CD14-positive monocyte (primary cell): ENCODE measurements around the gene POP4. TPM values are rescaled to one million over a fixed set of nuclear protein-coding genes. Genes with fewer than 3 reads are reported as not detected.
"Not testable (repeated sequence)": the region's sequence is repeated elsewhere in the genome, so short reads cannot be mapped to it uniquely, and the experiment has no call there.

Source experiments
- DNase-seq, 3 donors: peaks; one replicate each; pipeline ENCODE4 v3.0.0-alpha.2; 2011 to 2022
- H2AFZ ChIP-seq: 2 replicates; pipeline ENCODE4 v1.6.0; 2012; ENCODE audit warnings: mild to moderate bottlenecking, low read depth, low read length, inconsistent platforms; ENCODE audit not compliant: insufficient read depth, poor library complexity, severe bottlenecking
- H3K27ac ChIP-seq, 2 donors: 1 replicate in 1 of 2; 2 replicates in 1 of 2; pipeline ENCODE4 v1.5.1; 2012 to 2013; ENCODE audit warnings: low read length in 2 of 2, control low read depth in 1 of 2, inconsistent platforms in 1 of 2, low read depth in 1 of 2, mild to moderate bottlenecking in 1 of 2
- H3K27me3 ChIP-seq, 2 donors: one replicate each; pipeline versions ENCODE4 v1.6.0 to v1.6.1; 2011 to 2013; ENCODE audit warnings: low read length in 2 of 2; ENCODE audit not compliant: control insufficient read depth in 2 of 2, insufficient read depth in 2 of 2
- H3K36me3 ChIP-seq, 2 donors: replicated peaks in 1 of 2; 1 replicate in 1 of 2; 2 replicates in 1 of 2; pipeline versions ENCODE4 v1.5.1 to v1.6.1; 2012 to 2013; ENCODE audit warnings: low read length in 2 of 2, control low read depth in 1 of 2, inconsistent platforms in 1 of 2, mild to moderate bottlenecking in 1 of 2; ENCODE audit not compliant: insufficient read depth in 2 of 2, control insufficient read depth in 1 of 2
- H3K4me1 ChIP-seq, 2 donors: 1 replicate in 1 of 2; 2 replicates in 1 of 2; pipeline versions ENCODE4 v1.5.1 to v1.6.1; 2012 to 2013; ENCODE audit warnings: low read length in 2 of 2, control low read depth in 1 of 2, inconsistent platforms in 1 of 2, mild to moderate bottlenecking in 1 of 2, moderate library complexity in 1 of 2; ENCODE audit not compliant: insufficient read depth in 2 of 2, control insufficient read depth in 1 of 2
- H3K4me2 ChIP-seq: replicated peaks from 2 replicates; pipeline ENCODE3; 2012; ENCODE audit warnings: low read length, moderate library complexity, mild to moderate bottlenecking; ENCODE audit not compliant: poor library complexity, severe bottlenecking; ENCODE audit errors: extremely low read depth
- H3K4me3 ChIP-seq, 3 experiments: fragments of 200-600 bp in 1 of 3; sonication (generic) in 1 of 3; replicated peaks in 1 of 3; 1 replicate in 2 of 3; 2 replicates in 1 of 3; pipeline ENCODE4 v1.5.1; 2011 to 2013; ENCODE audit warnings: low read length in 3 of 3, mild to moderate bottlenecking in 3 of 3, control low read depth in 2 of 3, low read depth in 2 of 3, inconsistent platforms in 1 of 3, moderate library complexity in 1 of 3
- H3K79me2 ChIP-seq: 2 replicates; pipeline ENCODE4 v1.6.0; 2012; ENCODE audit warnings: mild to moderate bottlenecking, control low read depth, inconsistent platforms, low read length, moderate library complexity; ENCODE audit not compliant: insufficient read depth
- H3K9ac ChIP-seq: 2 replicates; pipeline ENCODE4 v1.6.0; 2017; ENCODE audit warnings: low read length, mild to moderate bottlenecking; ENCODE audit not compliant: insufficient read depth, poor library complexity, severe bottlenecking
- H3K9me3 ChIP-seq, 2 donors: replicated peaks in 1 of 2; 1 replicate in 1 of 2; 2 replicates in 1 of 2; pipeline versions ENCODE4 v1.5.1 to v1.6.1; 2012 to 2013; ENCODE audit warnings: low read length in 2 of 2, control low read depth in 1 of 2; ENCODE audit not compliant: control insufficient read depth in 1 of 2, insufficient read depth in 1 of 2
- H4K20me1 ChIP-seq: 2 replicates; pipeline ENCODE4 v1.6.0; 2012; ENCODE audit warnings: mild to moderate bottlenecking, low read length, control low read depth, moderate library complexity; ENCODE audit not compliant: insufficient read depth
- H3K27ac Mint-ChIP-seq, 7 donors: one replicate each; pipeline ENCODE4 v1.8.0; 2020; ENCODE audit warnings: mild to moderate bottlenecking in 7 of 7, mixed read lengths in 7 of 7, moderate library complexity in 6 of 7, inconsistent platforms in 2 of 7
- H3K27me3 Mint-ChIP-seq, 3 donors: one replicate each; pipeline ENCODE4 v1.8.0; 2021 to 2022; ENCODE audit warnings: low read depth in 3 of 3, mild to moderate bottlenecking in 3 of 3, mixed read lengths in 3 of 3, moderate library complexity in 3 of 3, inconsistent platforms in 1 of 3
- H3K36me3 Mint-ChIP-seq, 2 donors: one replicate each; pipeline ENCODE4 v1.8.0; 2020; ENCODE audit warnings: mixed read lengths in 2 of 2, inconsistent platforms in 1 of 2, mild to moderate bottlenecking in 1 of 2
- H3K4me1 Mint-ChIP-seq: one replicate; pipeline ENCODE4 v1.8.0; 2020; ENCODE audit warnings: mild to moderate bottlenecking, mixed read lengths
- H3K4me3 Mint-ChIP-seq, 2 donors: one replicate each; pipeline ENCODE4 v1.8.0; 2020; ENCODE audit warnings: mild to moderate bottlenecking in 2 of 2, mixed read lengths in 2 of 2, moderate library complexity in 1 of 2
- H3K9me3 Mint-ChIP-seq, 7 donors: one replicate each; pipeline ENCODE4 v1.8.0; 2020 to 2022; ENCODE audit warnings: mixed read lengths in 7 of 7, mild to moderate bottlenecking in 6 of 7, moderate library complexity in 6 of 7, inconsistent platforms in 2 of 7
- CTCF ChIP-seq: fragments of 200-600 bp; IDR thresholded peaks from one replicate; pipeline ENCODE4 v1.8.0; 2022; ENCODE audit warnings: antibody characterized with exemption, mild to moderate bottlenecking
- WGBS: methylation state at CpG from one replicate; pipeline ENCODE4 v1.1.5; 2013; ENCODE audit warnings: missing lambda C conversion rate; ENCODE audit not compliant: insufficient coverage; 5-methylcytosine and 5-hydroxymethylcytosine counted together
- intact Hi-C, 2 donors: fragments of 100-400 bp; cut with micrococcal nuclease; formaldehyde crosslinking; loops; one replicate each; pipeline versions ENCODE4 v1.15.0 to v1.15.1; 2023
- polyA plus RNA-seq, 3 donors: library from polyadenylated mRNA; depleted of rRNA in 1 of 3; unstranded in 2 of 3; stranded (reverse) in 1 of 3; fragments of 300-500 nt in 2 of 3; fragments of >200 nt in 1 of 3; fragmentation: Illumina TruSeq in 2 of 3; gene quantifications; 1 replicate in 2 of 3; 2 replicates in 1 of 3; pipeline ENCODE4 v1.2.3, GENCODE V29; 2012 to 2021

The POP4 gene
- polyA plus RNA-seq, 3 donors, result 49.9 to 162 (median 161) TPM

GRCh38 chr19:29625186-29625651 lies 19.1 kb downstream of the POP4 start:
- H3K36me3 Mint-ChIP-seq, result no peaks in the 10 kb centered on the region
- Histone ChIP-seq H3K4me3 (no peak overlapping the region), H2AFZ (no peak overlapping the region), H3K9me3 (no peaks in the 10 kb centered on the region), H3K36me3 (no peaks in the 10 kb centered on the region), H3K9ac (no peak overlapping the region), H3K4me2 (no peak overlapping the region), H4K20me1 (no peaks in the 10 kb centered on the region), H3K4me1 (no peaks in the 10 kb centered on the region), H3K79me2 (no peaks in the 10 kb centered on the region), H3K27me3 (no peaks in the 10 kb centered on the region), H3K27ac (no peak overlapping the region)
- no peak for DNase-seq
- H3K4me1 Mint-ChIP-seq, result peaks cover 5% of the 10 kb centered on the region
- intact Hi-C loops, result no loop called here
- no peak for TF ChIP-seq CTCF
- WGBS, result 88% methylated on average over 6 of the region's 9 CpGs
- H3K9me3 Mint-ChIP-seq, result peaks cover 0 to 1% (median 0%) of the 10 kb centered on the region in 7 donors
- H3K27ac Mint-ChIP-seq, result no peak overlapping the region
- no peak overlapping the region for H3K4me3 Mint-ChIP-seq
- H3K27me3 Mint-ChIP-seq, result peaks cover 5 to 10% (median 10%) of the 10 kb centered on the region in 3 donors

DNA sequence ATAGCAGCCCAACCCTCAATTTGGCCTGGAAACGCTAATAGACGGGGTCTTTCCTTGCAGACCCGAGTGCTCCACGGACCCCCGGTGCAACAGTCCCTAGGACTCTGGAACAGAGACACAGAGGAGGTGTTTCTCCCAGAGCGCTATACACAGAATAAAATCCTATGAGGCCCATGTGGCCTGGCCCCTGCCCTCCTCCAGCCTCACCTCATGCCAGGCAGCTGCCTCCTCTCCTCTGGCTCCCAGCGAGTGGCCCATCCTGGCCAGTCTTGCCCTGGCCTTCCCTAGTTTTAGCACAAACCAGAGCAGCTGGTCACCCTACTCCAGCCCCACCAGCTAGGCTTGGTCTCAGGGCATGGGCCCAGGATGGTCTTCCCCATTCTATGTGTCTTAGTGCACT lies 20.3 kb downstream of the POP4 start:
- peaks cover under 1% of the 10 kb centered on the region for H3K4me1 Mint-ChIP-seq
- no peak overlapping the region for H3K27ac Mint-ChIP-seq
- H3K27me3 ChIP-seq, result no peaks in the 10 kb centered on the region
- H3K9me3 ChIP-seq, result no peaks in the 10 kb centered on the region
- no peak overlapping the region for H3K27ac ChIP-seq
- no peaks in the 10 kb centered on the region for H3K4me1 ChIP-seq
- WGBS, result 95% methylated on average over 7 of the region's 7 CpGs
- TF ChIP-seq CTCF, result no peak
- H3K27me3 Mint-ChIP-seq, result peaks cover under 1 to 5% (median 5%) of the 10 kb centered on the region in 3 donors
- H3K4me3 Mint-ChIP-seq, result no peak overlapping the region
- no peak overlapping the region for H3K9ac ChIP-seq
- H4K20me1 ChIP-seq, result no peaks in the 10 kb centered on the region
- H3K4me2 ChIP-seq, result no peak overlapping the region
- H3K9me3 Mint-ChIP-seq, result peaks cover 0 to 3% (median 0%) of the 10 kb centered on the region in 7 donors
- intact Hi-C loops, result no loop called here
- DNase-seq, result no peak
- H3K79me2 ChIP-seq, result no peaks in the 10 kb centered on the region
- H3K36me3 ChIP-seq, result no peaks in the 10 kb centered on the region
- H3K36me3 Mint-ChIP-seq, result no peaks in the 10 kb centered on the region
- H3K4me3 ChIP-seq, result no peak overlapping the region
- H2AFZ ChIP-seq, result no peak overlapping the region

GRCh38 chr19:29626832-29627231 lies 20.7 kb downstream of the POP4 start:
- H3K9ac ChIP-seq, H3K36me3 Mint-ChIP-seq, H3K9me3 ChIP-seq, H3K27me3 ChIP-seq, intact Hi-C loops, H3K4me1 ChIP-seq, H3K27ac ChIP-seq, H3K79me2 ChIP-seq, H3K4me3 ChIP-seq, H3K27ac Mint-ChIP-seq, DNase-seq, H3K9me3 Mint-ChIP-seq, H4K20me1 ChIP-seq, H3K4me3 Mint-ChIP-seq, H2AFZ ChIP-seq, H3K4me2 ChIP-seq, H3K36me3 ChIP-seq, H3K27me3 Mint-ChIP-seq, H3K4me1 Mint-ChIP-seq: not testable (repeated sequence)
- 100% methylated on average over 1 of the region's 9 CpGs for WGBS
